K562 (cell line): Measurements from ENCODE around the gene MAP10.

Experiments used
- BRCA1 ChIP-seq, 2 experiments: fragments of 450-650 bp in 1 of 2; sonication (generic) in 1 of 2; formaldehyde crosslinking in 1 of 2; IDR thresholded peaks; 2 replicates each; pipeline versions ENCODE4 v1.5.0 to v1.6.1; 2017 to 2020; ENCODE audit warnings: mild to moderate bottlenecking in 1 of 2, missing genetic modification reagents in 1 of 2
- CTCF ChIP-seq, 3 experiments: IDR thresholded peaks in 2 of 3; conservative IDR thresholded peaks in 1 of 3; 2 replicates each; pipeline ENCODE4 v1.5.1; 2011 to 2012; ENCODE audit warnings: low read length in 3 of 3, mild to moderate bottlenecking in 3 of 3, control low read depth in 2 of 3, improper control_type of control experiment in 1 of 3, inconsistent platforms in 1 of 3, low read depth in 1 of 3, mixed read lengths in 1 of 3, moderate library complexity in 1 of 3; ENCODE audit not compliant: insufficient read depth in 2 of 3
- E2F5 ChIP-seq: sonication (generic); formaldehyde crosslinking; IDR thresholded peaks from 2 replicates; pipeline ENCODE4 v1.8.0; 2022; ENCODE audit warnings: mild to moderate bottlenecking, missing genetic modification reagents
- ELF1 ChIP-seq: fragments of 200-800 bp; sonication (Bioruptor generic); IDR thresholded peaks from 2 replicates; pipeline ENCODE4 v1.6.1; 2016; ENCODE audit warnings: missing genetic modification characterization, missing compliant biosample characterization
- EP300 ChIP-seq: IDR thresholded peaks from 2 replicates; pipeline ENCODE4 v1.6.1; 2012; ENCODE audit warnings: low read length, improper control_type of control experiment
- FOXA1 ChIP-seq: fragments of 450-650 bp; IDR thresholded peaks from 2 replicates; pipeline ENCODE4 v1.6.1; 2016; ENCODE audit warnings: mild to moderate bottlenecking, borderline replicate concordance
- GABPA ChIP-seq: fragments of 200-800 bp; sonication (Bioruptor generic); conservative IDR thresholded peaks from 2 replicates; pipeline ENCODE4 v1.6.1; 2016; ENCODE audit warnings: low read depth, missing genetic modification characterization, missing compliant biosample characterization
- GATA2 ChIP-seq: sonication (generic); formaldehyde crosslinking; IDR thresholded peaks from 2 replicates; pipeline ENCODE4 v1.4.0; 2020; ENCODE audit warnings: mild to moderate bottlenecking, missing genetic modification reagents
- POLR2A ChIP-seq: fragments of 450-650 bp; conservative IDR thresholded peaks from 2 replicates; pipeline ENCODE4 v1.6.1; 2016
- SPI1 ChIP-seq: IDR thresholded peaks from 2 replicates; pipeline ENCODE4 v1.6.1; 2011; ENCODE audit warnings: low read depth, low read length, control low read depth, borderline replicate concordance
- ZFX ChIP-seq: sonication (generic); formaldehyde crosslinking; IDR thresholded peaks from 2 replicates; pipeline ENCODE4 v1.8.0; 2022; ENCODE audit warnings: mild to moderate bottlenecking, missing genetic modification reagents, moderate library complexity

- TF ChIP-seq ELF1 = no peak
- TF ChIP-seq GABPA (tag) = no peak
- TF ChIP-seq ZFX (CRISPR knock-in tag) = no peak
- no peak for TF ChIP-seq SPI1
- no peak for TF ChIP-seq GATA2 (CRISPR knock-in tag)
- no peak for TF ChIP-seq E2F5 (CRISPR knock-in tag)
- TF ChIP-seq CTCF (IDR thresholded peaks at IDR 0.05 in 2 of 3, conservative IDR thresholded peaks at IDR 0.05 in 1 of 3; ENCODE audit: insufficient read depth in 2 of 3, low read depth in 1 of 3, low read length in 3 of 3) = no peak
- TF ChIP-seq BRCA1 (IDR thresholded peaks at IDR 0.05) = no peak
- TF ChIP-seq BRCA1 (CRISPR knock-in tag; IDR thresholded peaks at IDR 0.05) = no peak
- no peak for TF ChIP-seq EP300
- no peak for TF ChIP-seq FOXA1
- no peak for TF ChIP-seq POLR2A
These were observed 38.9 kb upstream of the MAP10 start for GRCh38 chr1:232766241-232766890.
